HG03135 (cell line): ENCODE data around the gene ZNF785.
"Not testable (repeated sequence)": the region's sequence is repeated elsewhere in the genome, so short reads cannot be mapped to it uniquely, and the experiment has no call there.

Experiments used
- ATAC-seq: cut with Tn5 transposase; IDR thresholded peaks from one replicate; pipeline ENCODE4 v1.9.1; 2021; ENCODE audit warnings: mild to moderate bottlenecking, moderate library complexity; ENCODE audit not compliant: unreplicated experiment

The ZNF785 gene

GRCh38 chr16:30540916-30541464 lies 44.5 kb downstream of the ZNF785 start:
- not testable (repeated sequence) for ATAC-seq

- ATAC-seq, result not testable (repeated sequence)
Measured at GRCh38 chr16:30539986-30540526, 45.4 kb downstream of the ZNF785 start.

GRCh38 chr16:30539000-30539964 lies 46.2 kb downstream of the ZNF785 start:
- no peak for ATAC-seq

- not testable (repeated sequence) for ATAC-seq
Measured at GRCh38 chr16:30536391-30537024, 49.0 kb downstream of the ZNF785 start.

DNA sequence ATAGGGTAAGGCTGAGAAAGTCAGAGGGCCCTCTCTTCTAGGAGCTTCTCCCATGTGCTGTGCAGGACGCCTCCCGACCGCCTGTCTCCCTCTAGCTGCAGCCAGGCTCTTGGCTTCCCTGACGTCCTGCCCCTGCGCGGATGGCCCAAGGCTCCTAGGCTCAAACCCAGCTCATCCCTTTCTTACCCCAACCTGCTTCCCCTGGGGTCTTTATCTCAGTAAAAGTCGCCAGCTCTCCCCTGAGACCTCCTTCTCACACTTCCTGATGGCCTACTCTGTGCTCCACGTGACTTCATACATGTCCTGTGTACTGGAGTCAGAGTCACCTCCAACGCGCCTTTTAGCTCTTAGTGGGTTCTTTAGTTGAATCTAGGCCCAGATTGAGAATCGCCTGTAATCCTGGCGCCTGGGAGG lies 49.7 kb downstream of the ZNF785 start:
- ATAC-seq, result peak; percentile 44

DNA sequence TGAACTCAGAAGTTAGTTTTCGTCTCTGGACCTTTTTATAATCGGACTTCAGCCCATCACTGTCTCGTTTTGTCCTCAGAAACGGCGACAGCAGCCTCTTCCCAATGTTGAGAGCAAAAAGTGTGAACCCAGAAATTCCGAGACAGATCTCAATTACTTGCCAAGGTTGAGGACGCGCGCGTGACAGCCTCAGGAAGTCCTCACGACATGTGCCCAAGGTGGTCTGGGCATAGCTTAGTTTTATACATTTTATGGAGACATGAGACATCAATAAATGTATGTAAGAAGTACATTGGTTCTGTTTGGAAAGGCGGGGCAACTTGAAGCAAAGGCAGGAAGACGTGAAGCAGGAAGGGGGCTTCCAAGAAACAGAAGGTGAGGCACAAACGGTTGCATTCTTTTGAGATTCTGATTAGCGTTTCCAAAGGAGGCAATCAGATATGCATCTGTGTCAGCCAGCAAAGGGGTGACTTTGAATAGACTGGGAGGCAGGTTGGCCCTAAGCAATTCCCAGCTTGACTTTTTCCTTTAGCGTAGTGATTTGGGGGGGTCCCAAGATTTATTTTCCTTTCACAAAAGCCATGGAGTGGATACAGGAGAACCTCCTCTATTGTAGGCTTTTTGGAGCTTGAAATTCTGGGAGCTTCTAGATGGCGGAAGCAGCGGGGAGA lies 50.3 kb downstream of the ZNF785 start:
- no peak for ATAC-seq

DNA sequence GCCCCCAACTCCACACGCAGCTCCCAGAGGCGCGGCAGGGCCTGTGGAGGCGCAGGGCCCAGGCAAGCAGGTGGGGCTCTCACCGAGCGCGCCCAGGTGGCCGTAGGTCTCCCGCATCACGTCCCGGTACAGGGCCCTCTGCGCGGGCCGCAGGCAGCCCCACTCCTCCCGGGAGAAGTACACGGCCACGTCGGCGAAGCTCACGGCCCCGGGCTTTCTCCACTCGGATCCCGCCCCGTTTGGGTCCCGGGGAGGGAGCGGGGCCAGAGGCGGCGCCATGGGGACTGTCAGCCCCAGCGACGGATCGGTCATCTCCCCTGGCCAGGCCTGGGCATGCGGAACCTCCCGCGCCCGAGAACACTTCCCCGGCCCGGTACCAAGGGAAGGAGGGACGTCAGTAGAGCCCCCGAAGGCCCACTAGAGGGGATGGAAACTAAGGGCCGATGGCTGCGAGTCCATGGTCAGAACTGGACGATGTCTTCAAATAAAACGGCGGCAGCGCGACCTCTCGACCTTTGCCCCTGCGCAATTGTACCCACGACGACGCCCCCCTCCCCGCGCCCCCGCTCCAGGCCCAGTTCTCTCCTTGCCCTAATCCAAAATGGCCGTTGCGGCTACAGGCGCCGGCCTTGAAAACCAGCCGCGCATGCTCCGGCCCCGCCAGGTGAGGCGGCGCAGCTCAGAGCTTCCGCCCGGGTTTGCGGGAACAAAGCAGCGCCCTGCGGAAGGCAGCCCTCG lies 51.0 kb downstream of the ZNF785 start, which contains the start of gene ZNF747:
Gene ZNF747, minus strand, starts transcription at position 491 of the 738 bp plus-strand sequence. Its CDS starts 179 bp downstream, at position 312.
- no peak for ATAC-seq

GRCh38 chr16:30533748-30534367 lies 51.6 kb downstream of the ZNF785 start:
- no peak for ATAC-seq

- no peak for ATAC-seq
Measured at GRCh38 chr16:30533146-30533522, 52.4 kb downstream of the ZNF785 start.

DNA sequence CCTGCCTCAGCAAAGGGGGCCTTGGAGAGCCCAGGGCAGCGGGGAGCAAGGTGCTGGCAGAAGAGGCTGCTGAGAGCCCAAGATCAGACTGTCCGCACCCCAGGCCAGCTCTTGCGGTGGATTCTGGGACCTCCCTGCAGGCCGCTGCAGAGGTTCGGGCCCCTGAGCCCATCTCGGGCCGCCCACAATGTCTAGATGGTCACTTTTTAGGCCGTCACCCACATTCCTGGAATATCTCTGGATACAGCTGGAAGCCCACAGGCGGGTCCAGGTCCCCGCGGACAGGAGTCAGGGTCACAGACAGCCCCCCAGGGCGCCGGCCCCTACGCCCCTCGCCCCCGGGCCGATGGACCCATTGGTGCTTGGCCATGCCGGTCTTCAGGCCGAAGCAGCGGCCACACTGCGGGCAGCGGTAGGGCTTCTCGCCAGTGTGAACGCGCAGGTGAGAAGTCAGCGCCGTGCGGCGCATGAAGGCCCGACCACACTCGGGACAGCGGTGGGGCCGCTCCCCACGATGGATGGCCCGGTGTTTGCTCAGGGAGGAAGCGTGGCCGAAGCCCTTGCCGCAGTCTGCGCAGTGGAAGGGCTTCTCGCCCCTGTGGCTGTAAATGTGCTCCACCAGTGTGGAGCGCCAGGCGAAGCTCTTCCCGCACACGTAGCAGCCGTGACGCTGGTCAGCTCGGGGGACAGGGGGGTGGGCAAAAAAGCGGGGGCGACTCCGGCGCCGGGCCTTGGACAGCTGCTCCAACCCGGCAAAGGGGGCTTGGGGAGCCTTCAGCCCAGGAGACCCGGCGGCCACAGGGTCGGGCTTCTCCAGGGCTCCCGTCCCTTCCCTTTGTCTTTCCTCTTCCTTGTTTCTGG lies 53.0 kb downstream of the ZNF785 start:
- ATAC-seq, result no peak
